RPMI8226 (cell line): ENCODE data around the gene SMAD6.

Experiments used
- DNase-seq: peaks from one replicate; pipeline ENCODE4 v3.0.0-alpha.2; 2015

SMAD6 gene

GRCh38 chr15:66801266-66801665 lies 99.2 kb downstream of the SMAD6 start:
- no peak for DNase-seq

GRCh38 chr15:66802025-66803001 lies 100.3 kb downstream of the SMAD6 start:
- DNase-seq = no peak

GRCh38 chr15:66803182-66803729 lies 101.2 kb downstream of the SMAD6 start:
- DNase-seq = no peak

GRCh38 chr15:66803749-66804148 lies 101.7 kb downstream of the SMAD6 start:
- DNase-seq = no peak

- DNase-seq = no peak
Observed at GRCh38 chr15:66805202-66805885, 103.3 kb downstream of the SMAD6 start.

- no peak for DNase-seq
Observed at GRCh38 chr15:66808181-66808824, 106.3 kb downstream of the SMAD6 start.

GRCh38 chr15:66809664-66810063 lies 107.6 kb downstream of the SMAD6 start:
- DNase-seq = no peak

- no peak for DNase-seq
Observed at GRCh38 chr15:66815318-66815717, 113.3 kb downstream of the SMAD6 start.

- DNase-seq = no peak
Observed at GRCh38 chr15:66816201-66816600, 114.2 kb downstream of the SMAD6 start.

GRCh38 chr15:66819084-66819483 lies 117.0 kb downstream of the SMAD6 start:
- DNase-seq = no peak

GRCh38 chr15:66820481-66821176 lies 118.6 kb downstream of the SMAD6 start:
- no peak for DNase-seq

GRCh38 chr15:66821307-66821706 lies 119.3 kb downstream of the SMAD6 start:
- DNase-seq = no peak

GRCh38 chr15:66822114-66822513 lies 120.1 kb downstream of the SMAD6 start:
- no peak for DNase-seq

GRCh38 chr15:66822576-66822975 lies 120.5 kb downstream of the SMAD6 start:
- no peak for DNase-seq

GRCh38 chr15:66823601-66824000 lies 121.6 kb downstream of the SMAD6 start:
- DNase-seq = no peak

GRCh38 chr15:66824424-66824823 lies 122.4 kb downstream of the SMAD6 start:
- no peak for DNase-seq

- DNase-seq = no peak
Observed at GRCh38 chr15:66825139-66825538, 123.1 kb downstream of the SMAD6 start.

- no peak for DNase-seq
Observed at GRCh38 chr15:66825731-66826130, 123.7 kb downstream of the SMAD6 start.

- no peak for DNase-seq
Observed at GRCh38 chr15:66826507-66826906, 124.5 kb downstream of the SMAD6 start.

- no peak for DNase-seq
Observed at GRCh38 chr15:66827039-66827697, 125.1 kb downstream of the SMAD6 start.

- DNase-seq = no peak
Observed at GRCh38 chr15:66827698-66828055, 125.6 kb downstream of the SMAD6 start.
